HG03045 (cell line): ENCODE measurements around the gene MAMDC4.
"Not testable (repeated sequence)": the region's sequence is repeated elsewhere in the genome, so short reads cannot be mapped to it uniquely, and the experiment has no call there.

ENCODE experiments used
- ATAC-seq: cut with Tn5 transposase; IDR thresholded peaks from one replicate; pipeline ENCODE4 v1.9.1; 2021; ENCODE audit warnings: mild to moderate bottlenecking, moderate library complexity; ENCODE audit not compliant: unreplicated experiment

MAMDC4 gene

DNA sequence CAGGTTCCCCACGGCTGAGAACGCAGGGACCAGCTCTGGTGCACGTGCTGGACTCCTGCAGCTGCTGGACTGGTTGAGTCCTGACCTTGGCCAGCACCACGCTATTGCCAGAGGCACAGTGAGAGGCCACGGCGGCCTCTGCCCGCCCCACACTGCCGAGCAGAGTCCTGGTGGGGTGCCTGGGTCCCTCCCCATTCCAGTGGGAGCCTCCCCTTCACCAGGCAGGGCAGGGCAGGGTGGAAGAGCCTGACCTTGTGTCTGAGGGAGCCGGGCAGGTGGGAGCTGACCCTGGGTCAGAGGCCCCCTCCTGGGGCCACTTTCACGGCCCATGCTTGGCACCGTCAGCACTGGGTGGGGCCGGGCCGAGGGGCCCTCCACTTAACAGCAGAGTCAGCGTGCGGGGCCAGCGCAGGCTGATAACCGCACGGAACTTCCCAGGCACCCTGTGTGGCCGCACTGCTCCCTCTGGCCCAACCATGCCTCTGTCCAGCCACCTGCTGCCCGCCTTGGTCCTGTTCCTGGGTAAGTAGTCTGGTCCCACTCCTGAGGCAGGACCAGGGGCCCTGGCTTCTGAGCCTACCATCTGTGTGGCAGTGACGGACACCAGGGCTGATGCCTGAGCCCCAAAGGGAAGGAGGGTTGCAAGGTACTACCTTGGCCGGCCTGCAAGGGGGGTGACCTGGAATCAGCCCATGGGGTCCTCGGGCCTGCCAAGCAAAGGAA lies at the start of gene MAMDC4:
Gene MAMDC4 (plus strand): TSS at position 406 of the 723 bp plus-strand sequence. CDS start 71 bp downstream, at position 477.
- no peak for ATAC-seq

DNA sequence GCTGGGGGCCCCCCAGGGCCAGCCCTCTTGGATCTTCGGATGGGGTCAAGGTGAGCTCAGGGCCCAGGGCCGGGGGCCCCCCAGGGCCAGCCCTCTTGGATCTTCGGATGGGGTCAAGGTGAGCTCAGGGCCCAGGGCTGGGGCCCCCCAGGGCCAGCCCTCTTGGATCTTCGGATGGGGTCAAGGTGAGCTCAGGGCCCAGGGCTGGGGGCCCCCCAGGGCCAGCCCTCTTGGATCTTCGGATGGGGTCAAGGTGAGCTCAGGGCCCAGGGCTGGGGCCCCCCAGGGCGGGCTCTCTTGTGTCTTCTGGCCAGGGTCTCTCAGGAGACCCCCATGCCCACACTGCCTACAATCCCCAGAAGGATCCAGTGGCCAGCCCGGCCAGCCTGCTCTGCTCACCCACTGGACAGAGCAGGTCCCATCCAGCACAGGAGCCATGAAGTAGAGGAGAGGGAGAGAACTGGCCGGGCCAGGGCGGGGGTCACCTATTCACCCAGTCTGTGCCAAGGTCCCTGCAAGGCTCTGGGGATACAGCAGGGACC lies 49.1 kb upstream of the MAMDC4 start:
- not testable (repeated sequence) for ATAC-seq

DNA sequence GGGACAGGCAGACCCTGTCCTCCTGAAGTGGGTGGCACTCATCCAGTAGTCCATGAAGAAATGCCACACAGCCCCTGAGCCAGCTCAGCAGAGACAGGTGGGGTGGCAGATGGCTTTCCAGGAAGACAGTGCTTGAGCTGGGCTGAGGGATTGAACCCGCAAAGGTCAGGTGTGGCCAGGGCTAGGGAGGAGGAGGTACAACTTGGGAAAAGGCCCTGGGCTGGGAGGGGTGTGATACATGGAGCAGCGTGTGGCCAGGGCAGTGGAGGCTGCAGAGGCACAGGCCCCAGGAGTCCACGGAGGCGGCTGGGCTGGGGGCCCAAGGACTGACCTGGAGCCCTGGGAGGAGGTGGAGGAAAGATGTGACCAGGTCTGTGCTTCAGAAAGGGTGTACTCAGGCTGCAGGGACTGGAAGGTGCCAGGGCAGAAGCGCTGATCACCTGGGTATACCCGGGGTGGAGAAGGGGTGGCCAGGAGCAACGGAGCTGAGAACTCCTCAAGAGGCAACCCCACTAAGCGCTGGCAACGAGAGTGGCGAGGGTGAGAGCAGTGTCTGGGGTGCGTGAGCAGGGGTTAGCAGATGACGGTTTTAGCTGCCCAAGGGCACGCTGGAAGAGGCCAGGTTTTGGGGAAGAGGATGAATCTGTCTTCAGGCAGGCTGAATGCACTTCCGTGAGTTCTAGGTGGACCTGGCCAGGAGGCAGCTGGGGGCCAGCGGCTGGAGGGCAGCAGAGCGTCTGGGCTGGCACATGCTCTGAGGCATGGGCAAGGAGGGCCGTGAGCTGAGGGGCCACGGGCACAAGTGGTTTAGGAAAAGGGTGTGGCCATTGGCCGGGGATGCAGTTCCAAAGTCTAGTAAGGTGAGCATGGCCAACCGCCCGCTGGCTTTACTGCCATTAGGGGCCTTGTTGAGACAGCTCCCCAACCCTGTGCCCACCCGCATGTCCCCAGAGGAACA lies 48.3 kb upstream of the MAMDC4 start:
- ATAC-seq = no peak

DNA sequence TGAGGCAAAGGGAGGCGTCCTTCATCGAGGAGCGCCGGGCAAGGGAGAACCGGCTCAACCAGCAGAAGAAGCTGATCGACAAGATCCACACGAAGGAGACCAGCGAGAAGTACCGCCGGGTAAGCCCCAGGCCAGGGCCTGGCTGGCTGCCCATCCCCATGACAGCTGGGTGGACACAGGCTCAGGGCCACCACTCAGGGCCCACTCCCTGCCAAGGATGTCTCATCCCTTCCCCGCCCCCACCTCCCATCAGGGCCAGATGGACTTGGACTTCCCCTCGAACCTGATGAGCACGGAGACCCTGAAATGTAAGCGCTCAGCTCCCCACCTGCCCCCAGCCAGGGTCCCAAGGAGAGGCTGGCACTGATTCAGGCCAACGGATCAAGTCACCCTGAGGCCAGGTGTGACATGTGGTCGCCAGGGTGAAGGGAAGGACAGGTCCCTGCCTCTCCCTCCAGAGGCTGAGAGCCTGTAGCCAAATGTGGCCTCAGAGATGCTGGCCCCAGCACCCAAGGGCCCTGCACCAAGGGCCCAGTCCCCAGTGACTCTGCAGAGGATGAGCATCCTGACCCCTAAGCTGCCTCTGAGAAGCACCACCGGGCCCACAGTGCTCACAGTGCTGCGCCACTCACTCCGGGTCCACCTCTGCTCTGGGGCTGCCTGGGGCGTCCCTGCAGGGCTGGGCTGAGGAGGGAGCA lies 47.5 kb upstream of the MAMDC4 start:
- no peak for ATAC-seq

DNA sequence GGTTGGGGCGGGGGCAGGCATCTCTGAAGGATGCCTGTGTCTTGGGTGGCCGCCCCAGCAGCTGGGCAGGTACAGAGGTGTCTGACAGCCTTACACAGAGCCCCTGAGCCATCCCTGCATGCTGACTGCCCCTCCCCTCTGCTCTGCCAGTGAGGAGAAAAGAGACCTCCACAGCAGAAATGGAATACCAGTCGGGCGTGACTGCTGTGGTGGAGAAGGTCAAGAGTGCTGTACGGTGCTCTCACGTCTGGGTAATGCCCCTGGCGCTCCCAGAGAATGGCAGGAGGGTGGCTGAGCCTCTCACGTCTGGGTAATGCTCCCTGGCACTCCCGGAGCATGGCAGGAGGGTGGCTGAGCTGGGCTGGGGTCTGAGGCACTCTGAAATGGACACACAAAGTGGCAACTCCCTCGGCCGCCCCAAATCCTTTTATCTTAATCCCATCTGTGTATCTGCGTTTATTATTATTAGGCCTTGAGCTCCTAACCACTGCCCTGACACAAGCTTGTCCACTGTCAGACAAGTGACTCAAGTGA lies 46.9 kb upstream of the MAMDC4 start:
- no peak for ATAC-seq

DNA sequence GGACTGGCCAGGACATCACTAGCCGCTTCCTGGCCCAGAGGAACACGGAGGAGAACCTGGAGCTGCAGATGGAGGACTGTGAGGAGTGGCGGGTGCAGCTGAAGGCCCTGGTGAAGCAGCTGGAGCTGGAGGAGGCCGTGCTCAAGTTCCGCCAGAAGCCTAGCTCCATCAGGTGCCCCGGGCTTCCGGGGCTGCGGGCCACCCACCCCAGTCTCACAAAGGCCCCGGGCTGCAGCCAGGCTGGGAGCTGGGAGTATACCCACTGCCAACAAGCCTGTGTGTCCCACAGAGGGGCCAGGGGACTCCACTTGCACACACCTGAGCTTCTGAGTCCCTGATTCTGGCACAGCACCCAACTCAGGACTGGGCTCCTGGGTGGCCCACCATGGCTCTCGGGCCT lies 46.1 kb upstream of the MAMDC4 start:
- ATAC-seq = no peak

DNA sequence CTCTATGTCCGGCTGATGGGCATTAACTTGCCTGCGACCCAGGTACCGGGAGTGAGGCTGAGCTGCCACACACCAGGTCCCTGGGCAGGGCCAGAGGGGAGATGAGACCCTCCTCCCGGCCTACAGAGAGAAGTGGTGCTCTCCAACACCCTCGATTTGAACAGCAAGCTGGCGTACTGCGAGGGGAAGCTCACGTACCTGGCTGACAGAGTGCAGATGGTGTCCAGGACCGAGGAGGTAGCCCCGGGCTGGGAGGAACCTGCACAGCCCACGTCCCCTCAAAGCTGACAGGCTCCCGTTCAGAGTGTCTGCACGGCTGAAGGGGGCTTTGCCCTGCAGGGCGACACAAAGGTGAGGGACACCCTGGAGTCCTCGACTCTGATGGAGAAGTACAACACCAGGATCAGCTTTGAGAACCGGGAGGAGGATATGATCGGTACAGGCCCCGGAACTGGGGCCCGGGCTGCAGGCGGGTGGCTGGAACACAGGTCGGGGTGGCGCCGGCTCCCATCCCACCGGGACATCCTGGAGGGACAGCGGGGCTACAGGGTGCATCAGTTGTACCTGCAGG lies 45.4 kb upstream of the MAMDC4 start:
- no peak for ATAC-seq

DNA sequence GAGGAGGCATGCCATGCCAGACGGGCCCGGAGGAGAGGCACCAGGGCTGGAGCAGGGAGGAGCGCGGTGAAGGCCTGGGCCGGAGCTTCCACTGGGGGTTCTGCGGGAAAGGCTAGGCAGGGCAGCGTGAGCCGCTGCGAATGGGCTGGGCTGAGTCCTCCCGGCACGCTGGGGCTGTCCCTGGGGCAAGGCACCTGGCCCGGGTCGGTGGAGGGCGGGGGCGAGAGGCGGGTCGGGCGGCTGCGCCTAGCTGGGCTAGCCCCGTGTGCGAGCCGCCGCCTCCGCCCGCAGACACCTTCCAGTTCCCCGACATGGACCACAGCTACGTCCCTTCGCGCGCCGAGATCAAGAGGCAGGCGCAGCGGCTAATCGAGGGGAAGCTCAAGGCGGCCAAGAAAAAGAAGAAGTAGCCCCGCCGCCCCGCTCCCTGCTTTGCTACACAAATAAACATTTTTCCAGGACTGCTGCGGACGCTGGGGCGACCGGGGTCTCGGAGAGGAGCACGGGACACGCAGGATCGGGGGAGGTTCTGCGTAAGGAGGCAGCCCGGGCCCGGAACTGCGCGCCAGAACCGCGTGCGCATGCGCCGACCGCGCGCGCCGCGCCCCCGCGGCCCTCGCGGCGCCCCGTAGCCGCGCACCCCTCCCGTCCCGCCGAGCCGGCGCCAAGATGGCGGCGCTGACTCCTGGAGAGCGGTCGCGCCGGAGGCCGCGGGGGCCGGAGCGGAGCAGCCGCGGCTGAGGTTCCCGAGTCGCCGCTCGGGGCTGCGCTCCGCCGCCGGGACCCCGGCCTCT lies 44.7 kb upstream of the MAMDC4 start, which contains the start of gene RABL6:
Gene RABL6 (plus strand): TSS at position 668 of the 794 bp plus-strand sequence. CDS start 249 bp downstream, outside the sequence.
- ATAC-seq = peak; percentile 72

DNA sequence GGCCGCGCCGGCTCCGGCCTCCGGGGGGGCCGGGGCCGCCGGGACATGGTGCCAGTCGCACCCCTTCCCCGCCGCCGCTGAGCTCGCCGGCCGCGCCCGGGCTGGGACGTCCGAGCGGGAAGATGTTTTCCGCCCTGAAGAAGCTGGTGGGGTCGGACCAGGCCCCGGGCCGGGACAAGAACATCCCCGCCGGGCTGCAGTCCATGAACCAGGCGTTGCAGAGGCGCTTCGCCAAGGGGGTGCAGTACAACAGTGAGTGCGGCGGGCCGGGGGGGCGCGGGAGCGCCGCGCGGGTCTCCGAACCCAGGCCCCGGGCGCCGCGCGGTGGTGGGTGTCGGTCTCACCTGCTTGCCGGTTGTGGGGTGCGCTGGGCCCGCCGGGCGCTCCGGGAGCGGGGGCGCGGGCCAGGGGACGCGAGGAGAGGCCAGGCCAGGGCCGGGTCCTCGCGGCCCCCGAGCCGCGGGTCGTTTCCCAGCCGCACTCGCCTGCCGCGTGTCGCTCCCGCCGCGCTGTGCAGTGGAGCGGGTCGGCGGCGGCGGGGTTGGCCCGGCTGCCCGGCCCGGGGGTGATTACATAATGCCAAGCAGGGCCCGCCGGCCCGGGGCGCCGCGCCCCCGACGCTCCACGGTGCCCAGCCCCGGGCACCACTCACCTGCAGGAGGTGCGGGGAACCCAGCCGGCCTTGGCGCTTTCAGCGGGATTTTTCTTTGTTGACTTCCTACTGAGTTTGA lies 43.9 kb upstream of the MAMDC4 start:
- peak; percentile 34 for ATAC-seq

DNA sequence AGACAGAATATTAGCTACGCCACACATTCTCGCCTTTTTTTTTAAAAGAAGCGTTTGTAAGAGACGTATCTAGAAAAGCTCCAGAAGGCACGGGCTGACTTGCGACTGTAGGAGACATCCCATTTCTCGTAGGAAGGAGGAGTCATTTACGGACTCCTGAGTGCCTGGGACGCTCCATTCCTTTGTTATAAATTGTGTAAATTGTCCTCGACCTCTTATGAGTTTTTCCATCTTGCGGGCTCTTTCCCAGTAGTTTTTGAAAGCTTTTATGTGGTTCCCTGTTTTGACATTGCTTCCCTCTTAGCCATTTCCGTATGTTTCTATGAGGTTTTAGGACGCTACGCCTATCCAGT lies 43.4 kb upstream of the MAMDC4 start:
- ATAC-seq = no peak

DNA sequence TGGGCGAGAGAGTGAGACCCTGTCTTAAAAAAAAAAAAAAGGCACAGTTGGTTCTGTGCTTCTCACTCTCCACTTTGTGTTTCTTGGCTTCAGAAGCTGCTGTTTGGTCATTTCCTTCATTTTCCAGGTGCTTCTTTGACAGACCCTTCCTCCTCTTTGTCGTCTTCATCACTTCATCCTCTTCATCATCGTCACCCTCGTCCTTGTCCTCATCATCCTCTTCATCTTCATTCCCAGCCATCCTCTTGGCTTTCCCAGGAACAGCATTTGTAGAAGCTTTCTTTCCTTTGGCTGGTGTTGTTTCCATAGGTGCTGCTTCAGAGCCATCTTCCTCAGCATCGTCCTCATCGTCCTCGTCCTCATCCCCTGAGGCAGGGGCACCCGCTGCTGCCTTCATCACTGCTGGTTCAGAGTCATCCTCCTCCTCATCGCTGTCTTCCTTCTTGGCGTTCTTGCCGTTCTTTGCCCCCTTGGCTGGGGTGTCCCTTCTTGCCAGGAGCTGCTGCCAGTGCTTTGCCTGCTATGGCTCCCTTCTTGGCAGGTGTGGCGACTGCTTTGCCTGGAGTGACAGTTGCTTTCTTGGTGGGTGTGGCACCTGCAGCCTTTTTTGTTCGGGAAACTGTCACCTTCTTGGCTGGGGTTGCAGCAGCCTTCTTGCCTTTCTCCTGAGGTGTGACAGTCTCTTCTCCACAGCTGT lies 37.3 kb upstream of the MAMDC4 start:
- ATAC-seq = no peak

DNA sequence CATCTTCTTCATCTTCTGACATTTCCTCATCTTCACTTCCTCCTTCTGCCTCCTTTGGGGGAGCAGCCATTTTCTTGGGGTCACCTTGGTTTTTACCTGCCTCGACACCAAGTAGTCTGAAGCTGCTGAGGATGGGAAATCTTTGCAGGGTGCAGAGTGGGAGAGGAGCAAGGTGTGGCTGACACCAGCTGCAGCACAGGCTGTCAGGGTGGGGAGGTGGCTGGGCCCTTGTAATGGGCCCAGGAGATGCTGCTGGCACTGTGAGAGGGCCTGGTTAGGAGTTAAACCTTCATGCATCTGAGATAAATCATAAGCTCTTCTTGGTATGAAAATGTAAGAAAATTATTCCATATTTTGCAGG lies 36.7 kb upstream of the MAMDC4 start:
- no peak for ATAC-seq

DNA sequence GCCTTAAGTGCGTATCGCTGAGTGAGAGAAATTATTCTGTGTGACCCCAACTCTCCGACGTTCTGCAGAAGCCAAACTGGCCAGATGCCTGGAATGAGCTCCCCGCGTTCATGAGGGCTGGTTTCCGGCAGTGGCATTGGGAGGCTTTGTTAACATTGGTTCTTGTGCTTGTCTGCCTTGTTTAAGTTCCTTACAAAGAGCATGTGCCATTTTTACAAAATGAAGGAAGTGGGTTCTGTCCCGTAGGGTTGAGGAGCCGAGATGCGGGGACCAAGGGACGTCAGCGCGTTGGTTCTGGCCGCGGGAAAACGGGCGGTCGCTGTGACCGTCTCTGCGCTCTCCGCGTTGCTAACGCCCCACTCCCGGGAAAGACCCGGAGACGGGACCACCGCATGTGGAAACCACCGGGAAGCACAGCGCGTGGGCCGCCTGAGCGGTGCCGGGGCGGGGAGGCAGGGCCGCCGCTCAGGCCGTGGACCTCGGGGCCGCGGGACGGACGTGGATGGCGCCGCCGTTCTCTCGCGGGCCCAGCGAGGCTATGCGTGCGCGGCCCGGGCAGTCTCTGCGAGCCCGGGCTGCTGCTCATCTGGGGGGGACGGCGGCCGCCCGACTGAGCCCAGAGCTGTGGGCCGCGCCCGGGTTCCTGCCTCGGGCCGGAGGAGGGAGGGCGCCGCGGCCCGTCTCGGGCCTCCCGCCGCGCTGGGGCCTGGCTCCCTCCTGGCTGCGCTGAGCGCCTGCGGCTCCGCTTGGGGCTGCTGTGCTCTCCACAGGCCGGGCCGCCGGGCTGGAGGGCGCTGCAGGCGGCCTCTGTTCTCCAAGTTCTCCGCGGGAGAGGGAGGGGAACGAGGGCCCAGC lies 30.9 kb upstream of the MAMDC4 start:
- no peak for ATAC-seq

DNA sequence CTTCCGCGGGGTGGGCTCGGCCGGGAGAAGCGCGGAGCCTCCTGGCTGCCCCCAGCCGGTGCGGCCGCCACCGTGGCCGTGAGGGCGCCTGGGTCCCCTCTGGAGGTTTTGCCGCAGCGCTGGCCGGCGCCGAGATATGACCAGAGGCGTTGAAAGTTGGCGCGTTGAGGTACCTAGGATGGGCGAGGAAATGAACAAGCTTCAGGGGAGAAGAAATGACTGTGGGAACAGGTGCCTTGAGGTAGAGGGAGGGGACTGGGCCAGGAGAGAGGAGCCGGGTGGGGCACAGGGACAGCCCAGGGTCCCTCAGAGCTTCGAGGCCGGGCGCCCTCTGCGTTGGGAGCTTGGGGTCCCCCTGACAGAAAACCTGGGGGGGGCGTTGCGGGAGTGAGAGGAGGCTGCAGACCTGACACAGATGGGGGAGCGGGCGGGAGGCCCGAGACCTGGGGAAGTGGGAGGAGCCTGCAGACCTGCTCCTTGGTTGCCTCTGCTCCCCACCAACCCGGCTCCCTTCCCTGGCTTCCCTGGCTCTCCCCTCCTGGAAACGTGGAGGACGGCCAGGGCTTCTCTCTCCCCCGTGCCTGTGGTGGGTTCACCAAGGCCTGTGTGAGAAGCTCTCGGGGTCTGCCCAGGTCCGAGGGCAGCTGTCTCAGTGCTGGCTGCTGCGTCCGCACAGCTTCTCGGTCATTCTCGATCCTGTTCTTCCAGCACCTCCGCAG lies 30.2 kb upstream of the MAMDC4 start:
- ATAC-seq = no peak

DNA sequence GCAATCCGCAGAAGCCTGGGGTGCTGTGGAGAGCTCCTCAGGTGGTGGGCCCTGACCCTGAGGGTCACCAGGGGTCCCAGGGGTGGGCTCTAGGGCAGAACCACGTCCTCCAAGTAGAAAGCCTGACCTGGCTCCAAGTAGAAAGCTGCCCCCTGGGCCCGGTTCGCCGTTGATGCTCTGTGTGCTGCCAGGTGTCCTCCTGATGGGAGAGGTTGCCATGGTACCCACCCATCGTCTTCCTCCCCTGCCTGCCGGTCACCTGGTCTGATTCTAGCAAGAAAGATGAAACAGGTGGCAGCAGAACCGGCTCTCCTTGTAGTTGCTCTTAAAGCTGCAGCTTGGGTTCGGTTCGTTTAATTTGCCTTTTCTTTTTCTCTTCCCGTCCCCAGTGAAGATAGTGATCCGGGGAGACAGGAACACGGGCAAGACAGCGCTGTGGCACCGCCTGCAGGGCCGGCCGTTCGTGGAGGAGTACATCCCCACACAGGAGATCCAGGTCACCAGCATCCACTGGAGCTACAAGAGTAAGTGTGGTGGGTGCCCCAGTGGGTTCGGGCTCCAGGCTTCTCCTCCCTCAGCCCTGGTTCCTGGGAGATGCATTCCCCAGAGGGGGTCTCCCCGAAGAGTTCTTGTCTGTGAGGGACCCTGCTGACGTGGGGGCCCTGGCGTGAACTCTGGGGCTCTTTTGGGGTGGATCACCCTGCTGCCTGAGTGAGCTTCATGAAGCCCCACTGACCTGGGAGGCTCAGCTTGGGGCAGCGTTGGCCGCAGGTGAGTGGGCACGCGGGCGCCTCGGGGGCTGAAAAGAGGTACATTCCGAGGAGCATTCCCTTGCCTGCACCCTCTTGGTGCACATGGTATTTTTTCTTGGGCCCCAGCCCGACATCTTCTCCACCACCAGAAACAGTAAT lies 28.8 kb upstream of the MAMDC4 start:
- no peak for ATAC-seq
